IMR-90 (cell line): ENCODE data around the gene PIEZO1. TPM values are rescaled to one million over a fixed set of nuclear protein-coding genes. Genes with fewer than 3 reads are reported as not detected.

ENCODE experiments used
- ATAC-seq: fragments of 200-7000 bp; cut with Tn5 transposase; 2 replicates; pipeline ENCODE4 v1.9.1; 2020; ENCODE audit warnings: low read depth, mild to moderate bottlenecking, moderate library complexity
- BruUV-seq: library from RNA; stranded (reverse); fragments of 400-500 nt; replicated peaks from 2 replicates; lab custom pipeline; 2021; lab: Mats Ljungman, UMichigan
- CTCF ChIA-PET: fragments of 300-600 bp; formaldehyde crosslinking; extraction: SDS; loops from one replicate; lab custom pipeline; 2021; ENCODE audit warnings: antibody characterized with exemption; lab: Yijun Ruan, JAX
- POLR2A ChIA-PET: fragments of 300-600 bp; sonication (Branson Sonifier 250); formaldehyde crosslinking; loops from one replicate; lab custom pipeline; 2022; ENCODE audit warnings: antibody characterized with exemption; ENCODE audit not compliant: unreplicated experiment; lab: Charles Lee
- DNase-seq: peaks from one replicate; pipeline ENCODE4 v3.0.0; 2013
- H2AFZ ChIP-seq: replicated peaks from 2 replicates; pipeline ENCODE3; 2013; ENCODE audit warnings: low read length, mild to moderate bottlenecking; ENCODE audit not compliant: poor library complexity
- H2AK5ac ChIP-seq: 2 replicates; pipeline ENCODE4 v1.6.1; 2013; ENCODE audit warnings: low read depth, low read length, inconsistent platforms
- H2AK9ac ChIP-seq: replicated peaks from 2 replicates; pipeline ENCODE3; 2013; ENCODE audit warnings: mild to moderate bottlenecking, low read depth, low read length, moderate library complexity; ENCODE audit not compliant: poor library complexity
- H2BK120ac ChIP-seq: 2 replicates; pipeline ENCODE4 v1.6.1; 2013; ENCODE audit warnings: low read depth, low read length, inconsistent platforms
- H2BK15ac ChIP-seq: 3 replicates; pipeline ENCODE4 v1.6.1; 2013; ENCODE audit warnings: low read depth, low read length, inconsistent platforms
- H2BK20ac ChIP-seq: 2 replicates; pipeline ENCODE4 v1.6.1; 2013; ENCODE audit warnings: low read depth, mild to moderate bottlenecking, inconsistent platforms, low read length, moderate library complexity
- H2BK5ac ChIP-seq: 2 replicates; pipeline ENCODE4 v1.6.1; 2013; ENCODE audit warnings: mild to moderate bottlenecking, low read depth, low read length, inconsistent platforms; ENCODE audit not compliant: poor library complexity, severe bottlenecking
- H3K14ac ChIP-seq: replicated peaks from 2 replicates; pipeline ENCODE4 v1.6.1; 2013; ENCODE audit warnings: low read depth, low read length, inconsistent platforms
- H3K18ac ChIP-seq: 2 replicates; pipeline ENCODE4 v1.6.1; 2013; ENCODE audit warnings: low read depth, low read length, control low read depth
- H3K23ac ChIP-seq: 2 replicates; pipeline ENCODE4 v1.6.1; 2013; ENCODE audit warnings: low read depth, low read length, inconsistent platforms
- H3K27ac ChIP-seq: 2 replicates; pipeline ENCODE4 v1.5.1; 2013; ENCODE audit warnings: mild to moderate bottlenecking, control low read depth, low read length; ENCODE audit not compliant: insufficient read depth
- H3K27me3 ChIP-seq: 2 replicates; pipeline ENCODE4 v1.6.1; 2013; ENCODE audit warnings: low read length; ENCODE audit not compliant: control insufficient read depth, insufficient read depth
- H3K36me3 ChIP-seq: 2 replicates; pipeline ENCODE4 v1.6.1; 2013; ENCODE audit warnings: low read length, mixed read lengths; ENCODE audit not compliant: control insufficient read depth, insufficient read depth
- H3K4ac ChIP-seq: 2 replicates; pipeline ENCODE4 v1.6.1; 2013; ENCODE audit warnings: low read depth, low read length, inconsistent platforms
- H3K4me1 ChIP-seq: 2 replicates; pipeline ENCODE4 v1.6.1; 2013; ENCODE audit warnings: low read length, mixed read lengths; ENCODE audit not compliant: control insufficient read depth, insufficient read depth
- H3K4me2 ChIP-seq: 2 replicates; pipeline ENCODE4 v1.6.1; 2013; ENCODE audit warnings: low read depth, mild to moderate bottlenecking, control low read depth, low read length, moderate library complexity
- H3K4me3 ChIP-seq: 2 replicates; pipeline ENCODE4 v1.5.1; 2013; ENCODE audit warnings: low read depth, mild to moderate bottlenecking, control low read depth, low read length, moderate library complexity; ENCODE audit not compliant: insufficient read depth
- H3K56ac ChIP-seq: 2 replicates; pipeline ENCODE4 v1.6.1; 2013; ENCODE audit warnings: low read length, inconsistent platforms; ENCODE audit not compliant: insufficient read depth; ENCODE audit errors: extremely low read depth
- H3K79me1 ChIP-seq, 2 experiments: 2 replicates each; pipeline ENCODE4 v1.6.1; 2013; ENCODE audit warnings: low read length in 2 of 2, inconsistent platforms in 1 of 2, low read depth in 1 of 2
- H3K9ac ChIP-seq: 2 replicates; pipeline ENCODE4 v1.6.1; 2013; ENCODE audit warnings: low read depth, low read length, control low read depth
- H3K9me1 ChIP-seq: 2 replicates; pipeline ENCODE4 v1.6.1; 2013; ENCODE audit warnings: low read length, inconsistent platforms; ENCODE audit not compliant: insufficient read depth
- H3K9me3 ChIP-seq: 2 replicates; pipeline ENCODE4 v1.6.1; 2013; ENCODE audit warnings: low read length; ENCODE audit not compliant: control insufficient read depth, insufficient read depth
- H4K20me1 ChIP-seq: 2 replicates; pipeline ENCODE4 v1.6.1; 2013; ENCODE audit warnings: low read length, inconsistent platforms; ENCODE audit not compliant: insufficient read depth
- H4K5ac ChIP-seq: 2 replicates; pipeline ENCODE4 v1.6.1; 2013; ENCODE audit warnings: mild to moderate bottlenecking, low read depth, low read length, control low read depth
- H4K8ac ChIP-seq, 2 experiments: 2 replicates each; pipeline ENCODE4 v1.6.1; 2013; ENCODE audit warnings: low read depth in 2 of 2, low read length in 2 of 2, control low read depth in 1 of 2, inconsistent platforms in 1 of 2
- H4K91ac ChIP-seq: 2 replicates; pipeline ENCODE4 v1.6.1; 2013; ENCODE audit warnings: low read depth, low read length, inconsistent platforms; ENCODE audit not compliant: insufficient read depth
- BHLHE40 ChIP-seq: fragments of 150-350 bp; IDR thresholded peaks from 2 replicates; pipeline ENCODE4 v1.6.1; 2016; ENCODE audit warnings: mild to moderate bottlenecking, low read depth, low read length
- FOS ChIP-seq: fragments of 150-350 bp; IDR thresholded peaks from 2 replicates; pipeline ENCODE4 v1.6.1; 2016; ENCODE audit warnings: low read depth, low read length
- MAZ ChIP-seq: IDR thresholded peaks from 2 replicates; pipeline ENCODE4 v1.6.1; 2012; ENCODE audit warnings: low read depth, mild to moderate bottlenecking, low read length, improper control_type of control experiment, moderate library complexity, borderline replicate concordance
- MXI1 ChIP-seq: IDR thresholded peaks from 2 replicates; pipeline ENCODE4 v1.6.1; 2012; ENCODE audit warnings: low read depth, mild to moderate bottlenecking, low read length, moderate library complexity, borderline replicate concordance
- POLR2A ChIP-seq: IDR thresholded peaks from 2 replicates; pipeline ENCODE4 v1.6.1; 2012; ENCODE audit warnings: mild to moderate bottlenecking, low read depth, low read length
- RAD21 ChIP-seq: IDR thresholded peaks from 2 replicates; pipeline ENCODE4 v1.6.1; 2012; ENCODE audit warnings: low read length, improper control_type of control experiment
- RFX5 ChIP-seq: IDR thresholded peaks from 2 replicates; pipeline ENCODE4 v1.8.0; 2012; ENCODE audit warnings: low read depth, mild to moderate bottlenecking, low read length, moderate library complexity
- WGBS, 2 experiments: methylation state at CpG; one replicate each; pipeline versions ENCODE4 v1.1.5 to v1.1.7; 2013; ENCODE audit warnings: missing lambda C conversion rate in 2 of 2; ENCODE audit not compliant: insufficient read length in 1 of 2; ENCODE audit errors: extremely low coverage in 2 of 2; 5-methylcytosine and 5-hydroxymethylcytosine counted together
- dilution Hi-C: fragments of 300-500 bp; cut with HindIII; formaldehyde crosslinking; loops from one replicate; pipeline ENCODE4 v1.14.3; 2018; ENCODE audit warnings: low sequenced_read_pairs; ENCODE audit not compliant: unreplicated experiment
- in situ Hi-C: fragments of 300-500 bp; cut with MboI; formaldehyde crosslinking; loops from 3 replicates; pipeline ENCODE4 v1.14.3; 2019; ENCODE audit warnings: low sequenced_read_pairs, inconsistent platforms, mixed read lengths
- intact Hi-C: fragments of 100-400 bp; cut with micrococcal nuclease; formaldehyde crosslinking; loops from 2 replicates; pipeline ENCODE4 v1.10.0; 2022
- polyA plus RNA-seq, 3 experiments: library from polyadenylated mRNA; depleted of rRNA; stranded (reverse); fragments of >200 nt; gene quantifications; 2 replicates each; pipeline ENCODE4 v1.2.3, GENCODE V29; 2012; ENCODE audit warnings: low replicate concordance in 1 of 3
- total RNA-seq: library from RNA; depleted of rRNA; stranded (reverse); fragments of >200 nt; gene quantifications from 2 replicates; pipeline ENCODE4 v1.2.3, GENCODE V29; 2012

The PIEZO1 gene
- total and polyA plus RNA-seq, 2 of the 4 experiments (the other 2 are of a cell fraction): 36.2 to 372 TPM

GRCh38 chr16:88782454-88783390 lies 2.3 kb downstream of the PIEZO1 start:
- no peak overlapping the region for H4K5ac ChIP-seq
- peak overlapping the region; percentile 68 for H3K4me2 ChIP-seq
- peak overlapping the region; percentile 94; the same call in 1 of the 2 replicates for H2AK5ac ChIP-seq
- no peak overlapping the region; the same call in 1 of the 2 replicates for H3K18ac ChIP-seq
- peaks cover 11% of the 10 kb centered on the region for H3K9me1 ChIP-seq
- peak overlapping the region; percentile 83 for H3K9ac ChIP-seq
- POLR2A ChIA-PET: interaction anchor here (0.7 kb wide), 1 partner anchor 9 kb away, joined by 3 read pairs; no protein-coding TSS in a partner anchor
- peak overlapping the region; percentile 82 for H3K27ac ChIP-seq
- H2AFZ ChIP-seq: no peak overlapping the region
- peak overlapping the region; percentile 4; the same call in 1 of the 3 replicates for H2BK15ac ChIP-seq
- TF ChIP-seq BHLHE40 (peak; percentile 44; the same call in 1 of the 2 replicates), RAD21 (peak; percentile 10; the same call in 1 of the 2 replicates), MXI1 (peak; percentile 56; the same call in 1 of the 2 replicates), FOS (peak; percentile 80; the same call in 1 of the 2 replicates), RFX5 (no peak), MAZ (peak; percentile 92), POLR2A (no peak)
- no peak overlapping the region for H2BK120ac ChIP-seq
- peak overlapping the region; percentile 92 for H3K4me3 ChIP-seq
- no peaks in the 10 kb centered on the region for H3K27me3 ChIP-seq
- no peaks in the 10 kb centered on the region for H3K36me3 ChIP-seq
- H3K79me1 ChIP-seq: peaks cover 0 to 48% of the 10 kb centered on the region in 2 experiments; a peak in 2 of 4 replicates
- DNase-seq: peak; percentile 84
- dilution Hi-C loops (no loop called here), in situ Hi-C loops (loop anchor here (5.0 kb wide), 1 partner anchor 35 kb away; no protein-coding TSS in a partner anchor), intact Hi-C loops (no loop called here)
- H4K8ac ChIP-seq: peak overlapping the region; percentile 20 to 78; a peak in 2 of 4 replicates
- H4K20me1 ChIP-seq: peaks cover 69% of the 10 kb centered on the region
- peak overlapping the region; percentile 5 for H2BK20ac ChIP-seq
- peak overlapping the region; percentile 96 for H3K23ac ChIP-seq
- peak overlapping the region; percentile 88 for H2BK5ac ChIP-seq
- peak overlapping the region; percentile 66 for H4K91ac ChIP-seq
- H2AK9ac ChIP-seq: peak overlapping the region; percentile 95
- ATAC-seq: peak; percentile 24
- WGBS, 2 experiments: 24% methylated on average over 4 of the region's 16 CpGs; no CpG with 5 or more reads in 1 of the 2 experiments
- peak overlapping the region; percentile 69; the same call in 1 of the 2 replicates for H3K56ac ChIP-seq
- H3K9me3 ChIP-seq: no peaks in the 10 kb centered on the region
- CTCF ChIA-PET: interaction anchor here (0.5 to 1.5 kb wide), 4 partner anchors 9 to 78 kb away, joined by 3 to 5 read pairs (median 3); no protein-coding TSS in a partner anchor
- peak overlapping the region; percentile 94 for H3K14ac ChIP-seq
- peaks cover 47% of the 10 kb centered on the region for H3K4me1 ChIP-seq
- BruUV-seq: no TSS peak
- H3K4ac ChIP-seq: peak overlapping the region; percentile 92
